Colon (tissue), 2 donors: Measurements from ENCODE around the gene SLC17A1.
"Not testable (repeated sequence)": the region's sequence is repeated elsewhere in the genome, so short reads cannot be mapped to it uniquely, and the experiment has no call there.

Source experiments
- FAIRE-seq: peaks from 2 replicates; lab custom pipeline; 2012; peaks lifted over from hg19 to GRCh38; lab: Jason Lieb, UNC
- donor health status: control.
- donor health status: control.

The SLC17A1 gene

DNA sequence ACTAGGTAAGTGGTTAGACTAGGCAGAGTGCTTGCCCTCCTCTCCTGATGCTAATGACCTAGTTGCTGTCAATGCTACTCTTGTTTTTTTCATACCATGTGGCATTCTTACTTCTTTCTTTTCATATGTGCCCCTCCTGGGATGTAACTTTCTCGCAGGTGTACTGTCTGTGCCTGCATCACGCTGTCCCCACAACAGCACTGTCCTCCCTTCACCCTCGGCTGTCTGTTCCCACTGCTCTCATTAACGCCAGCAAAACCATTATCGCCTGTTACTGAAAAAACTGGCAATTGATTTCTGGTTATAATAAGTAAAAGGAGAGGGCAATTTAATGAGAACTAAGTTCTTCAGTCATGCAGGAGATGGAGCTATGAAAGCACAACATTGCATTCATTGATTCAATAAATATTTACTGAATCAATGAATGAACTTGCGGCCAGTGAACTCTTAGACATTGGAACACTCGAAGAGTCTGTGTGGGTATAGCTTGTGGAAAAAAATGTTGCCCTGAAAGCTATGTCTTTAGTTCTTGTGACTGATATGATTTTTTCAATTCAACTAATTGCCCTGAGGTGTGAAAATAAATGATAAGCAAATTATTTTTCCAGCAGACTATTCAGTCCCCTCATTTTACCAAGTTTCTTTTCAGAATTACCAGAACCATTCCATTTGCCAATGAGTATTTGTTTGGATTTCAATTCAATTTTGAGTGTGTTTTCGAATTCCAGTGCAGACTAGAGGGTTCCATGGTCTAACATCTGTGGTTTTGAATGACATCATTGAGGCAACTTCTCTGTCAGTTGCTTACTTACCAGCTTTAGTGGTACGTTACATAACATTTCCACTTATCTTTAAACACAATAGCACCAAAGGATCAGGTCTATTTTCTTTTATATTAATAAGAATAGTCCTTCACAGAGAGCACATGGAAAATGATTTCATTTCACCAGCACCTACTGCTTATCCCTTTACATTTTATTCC is 75.2 kb downstream of the SLC17A1 start:
- no peak for FAIRE-seq

DNA sequence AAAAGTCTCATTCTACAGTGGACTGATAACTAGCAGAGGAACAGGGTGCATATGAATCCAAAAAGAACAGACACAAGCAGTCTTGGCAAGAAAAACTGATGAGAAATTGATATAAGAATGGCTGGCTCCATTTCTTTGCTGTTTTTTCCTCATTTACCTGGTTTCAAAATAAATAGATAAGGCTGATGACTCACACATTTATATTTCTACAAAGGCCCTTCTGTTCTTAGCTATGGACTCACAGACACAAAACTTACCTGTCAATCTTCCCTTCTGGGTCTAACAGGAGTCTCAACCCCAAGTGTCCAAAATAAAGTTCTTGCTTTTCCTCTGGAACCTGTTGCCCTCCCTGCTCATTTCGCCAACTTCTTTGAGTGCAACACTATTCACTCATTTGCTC is 76.4 kb downstream of the SLC17A1 start:
- no peak for FAIRE-seq

DNA sequence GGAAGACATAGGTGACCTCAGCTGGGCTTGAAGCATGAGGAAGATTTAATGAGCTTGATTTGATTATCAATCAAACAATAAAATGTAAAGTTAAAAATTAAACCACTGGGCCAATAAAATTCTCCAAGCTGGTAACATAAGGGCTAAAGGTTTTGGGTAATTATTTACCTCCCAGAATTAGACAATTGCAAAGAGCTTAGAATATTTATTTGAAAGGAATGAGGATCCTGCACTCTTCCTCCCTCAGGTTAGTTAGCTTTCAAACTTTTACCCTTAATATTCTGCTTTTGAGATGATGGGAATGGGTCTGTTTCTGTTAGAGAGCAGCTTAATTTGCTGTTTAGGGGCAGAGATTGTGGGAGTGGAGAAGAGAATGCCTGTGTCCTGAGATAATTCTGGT is 77.3 kb downstream of the SLC17A1 start, which contains the start of gene SLC17A4:
SLC17A4 (plus strand) TSS at position 208 of the 400 bp plus-strand sequence. CDS start 7,221 bp downstream, outside the sequence.
- FAIRE-seq, result peak; percentile 61

DNA sequence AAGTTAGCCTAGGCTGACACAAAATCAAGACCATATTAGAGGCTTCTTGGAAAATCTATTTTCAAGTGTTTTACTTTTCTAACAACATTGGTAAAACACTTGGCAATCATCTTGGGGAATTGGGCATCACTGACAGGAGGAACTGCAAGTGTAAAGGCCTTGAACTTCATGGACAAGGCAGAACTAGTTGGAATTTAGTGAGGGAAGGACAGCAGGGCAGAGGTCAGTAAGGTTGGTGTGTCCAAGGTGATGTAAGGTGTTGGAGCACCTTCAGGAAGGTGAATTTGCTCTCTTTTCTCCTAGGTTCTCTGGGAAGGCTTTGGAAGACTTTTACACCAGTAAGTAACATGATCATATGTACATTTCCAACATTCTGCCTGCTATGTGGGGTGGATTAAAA is 78.8 kb downstream of the SLC17A1 start:
- no peak for FAIRE-seq

DNA sequence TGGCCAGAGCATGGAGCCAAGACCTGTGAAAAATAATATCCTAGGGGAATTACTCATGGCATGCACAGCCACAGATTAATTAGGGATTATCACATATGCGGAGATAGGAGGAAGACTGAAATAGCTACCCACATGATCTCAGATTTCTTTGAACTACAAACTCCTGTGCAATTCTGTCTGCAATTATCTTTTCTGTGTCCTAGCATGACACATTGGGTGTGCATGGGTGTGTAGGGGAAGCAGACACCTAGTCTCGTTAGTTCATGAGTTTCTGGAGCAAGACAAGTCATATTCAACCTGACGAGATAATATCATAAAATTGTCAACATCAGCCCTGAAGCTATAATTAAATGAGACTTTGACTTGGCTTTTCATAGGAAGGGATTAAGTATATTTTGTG is 80.9 kb downstream of the SLC17A1 start:
- FAIRE-seq, result no peak

DNA sequence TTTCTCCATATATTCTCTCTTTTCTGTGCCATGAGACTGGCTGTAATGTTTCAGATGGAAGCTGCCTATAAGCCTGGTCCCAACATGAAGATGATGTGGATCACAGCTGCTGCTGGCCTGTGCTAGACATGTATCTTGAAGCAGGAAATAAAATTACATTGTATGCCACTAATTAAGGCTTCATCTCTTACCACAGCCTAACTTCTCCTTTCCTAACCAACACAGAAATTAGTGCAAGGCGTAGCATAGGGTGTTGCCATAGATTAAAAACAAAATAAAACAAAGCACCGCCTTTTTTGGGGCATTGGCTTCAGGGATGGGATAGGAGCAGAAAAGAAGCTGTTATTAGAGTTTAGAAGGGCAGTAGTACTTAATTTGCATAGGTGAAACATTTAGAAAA is 82.0 kb downstream of the SLC17A1 start:
- FAIRE-seq, result no peak

DNA sequence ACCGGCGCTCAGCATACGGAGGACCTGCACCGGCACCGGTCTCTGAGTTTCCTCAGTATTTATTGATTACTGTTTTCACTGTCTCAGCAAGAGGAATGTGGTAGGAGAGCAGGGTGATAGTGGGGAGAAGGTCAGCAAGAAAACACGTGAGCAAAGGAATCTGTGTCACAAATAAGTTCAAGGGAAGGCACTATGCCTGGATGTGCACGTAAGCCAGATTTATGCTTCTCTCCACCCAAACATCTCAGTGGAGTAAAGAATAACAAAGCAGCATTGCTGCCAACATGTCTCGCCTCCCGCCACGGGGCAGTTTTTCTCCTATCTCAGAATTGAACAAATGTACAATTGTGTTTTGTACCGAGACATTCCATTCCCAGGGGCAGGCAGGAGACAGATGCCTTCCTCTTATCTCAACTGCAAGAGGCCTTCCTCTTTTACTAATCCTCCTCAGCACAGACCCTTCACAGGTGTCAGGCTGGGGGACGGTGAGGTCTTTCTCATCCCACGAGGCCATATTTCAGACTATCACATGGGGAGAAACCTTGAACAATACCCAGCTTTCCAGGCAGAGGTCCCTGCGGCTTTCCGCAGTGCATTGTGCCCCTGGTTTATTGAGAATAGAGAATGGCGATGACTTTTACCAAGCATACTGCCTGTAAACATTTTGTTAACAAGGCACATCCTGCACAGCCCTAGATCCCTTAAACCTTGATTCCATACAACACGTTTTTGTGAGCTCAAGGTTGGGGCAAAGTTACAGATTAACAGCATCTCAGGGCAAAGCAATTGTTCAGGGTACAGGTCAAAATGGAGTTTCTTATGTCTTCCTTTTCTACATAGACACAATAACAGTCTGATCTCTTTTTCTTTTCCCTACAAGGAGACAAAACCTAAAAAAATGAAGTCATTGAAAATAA is 83.0 kb downstream of the SLC17A1 start:
- FAIRE-seq, result not testable (repeated sequence)

DNA sequence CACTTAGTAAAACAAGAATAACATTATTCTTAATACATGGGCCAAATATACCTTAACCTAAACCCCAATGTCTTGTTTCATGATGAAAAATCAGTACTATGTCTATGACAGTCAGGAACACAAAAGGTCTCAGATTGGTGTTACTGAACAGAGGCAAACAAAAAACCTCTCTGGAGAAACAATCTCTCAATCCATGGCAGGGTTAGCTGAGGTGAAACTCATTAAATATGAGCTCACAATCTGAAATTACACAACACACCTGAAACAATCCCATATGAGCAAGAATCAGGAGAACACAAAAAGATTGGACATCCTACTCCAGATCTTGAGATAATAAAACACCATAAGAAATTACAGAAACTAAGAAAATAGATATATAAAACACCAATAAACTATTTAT is 83.8 kb downstream of the SLC17A1 start:
- FAIRE-seq, result no peak

DNA sequence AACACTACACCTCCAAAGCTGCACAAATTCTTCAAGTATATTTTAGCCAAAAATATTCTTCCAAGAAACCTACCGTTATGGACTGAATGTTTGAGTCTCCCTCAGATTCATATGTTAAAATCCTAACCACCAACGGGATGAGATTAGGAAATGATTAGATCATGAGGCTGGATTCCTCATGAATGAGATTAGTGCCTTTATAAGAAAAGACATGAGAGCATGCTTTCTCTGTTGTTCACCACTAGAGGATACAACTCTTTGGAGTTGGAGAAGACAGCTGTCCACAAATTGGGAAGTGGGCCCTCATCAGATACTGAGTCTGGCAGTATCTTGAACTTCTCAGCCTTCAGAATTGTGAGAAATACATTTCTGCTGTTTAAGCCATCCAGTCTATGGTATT is 84.4 kb downstream of the SLC17A1 start:
- FAIRE-seq, result no peak

DNA sequence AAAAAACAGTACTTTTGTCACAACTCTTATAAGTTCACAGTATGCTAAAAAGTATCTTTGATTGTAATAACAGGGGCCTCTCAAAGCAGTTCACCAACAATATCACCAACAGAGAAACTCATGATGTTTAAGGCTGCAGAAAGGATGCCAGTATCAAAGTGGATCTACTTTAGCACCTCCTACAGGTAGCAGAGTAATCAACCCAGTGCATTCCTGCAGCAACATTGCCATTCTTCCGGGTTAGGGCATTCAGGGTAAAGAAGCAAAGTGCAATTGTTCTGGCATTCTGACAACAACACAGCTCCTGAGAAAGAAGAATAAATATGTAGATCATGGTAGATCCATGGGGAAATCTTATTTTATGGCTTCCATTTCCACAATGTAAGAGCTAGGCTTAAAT is 84.9 kb downstream of the SLC17A1 start:
- FAIRE-seq, result no peak

DNA sequence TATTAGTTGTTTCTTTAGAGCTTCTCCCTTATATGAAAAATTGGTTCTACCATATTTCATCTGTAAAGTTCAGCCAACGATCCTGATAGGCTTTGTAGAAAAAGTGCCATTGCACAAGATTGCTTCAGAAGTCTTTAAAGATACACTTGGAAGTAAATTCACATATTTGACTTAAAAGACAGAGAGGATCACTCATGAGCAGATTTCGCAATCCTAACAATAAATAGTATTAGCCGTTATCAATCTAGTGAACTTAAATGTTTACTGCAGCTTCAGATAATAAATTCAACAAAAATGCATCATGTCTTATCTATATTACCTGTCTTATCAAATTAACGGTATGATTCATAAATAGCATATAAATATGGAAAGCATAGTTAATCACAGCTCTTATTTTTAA is 86.0 kb downstream of the SLC17A1 start:
- no peak for FAIRE-seq

DNA sequence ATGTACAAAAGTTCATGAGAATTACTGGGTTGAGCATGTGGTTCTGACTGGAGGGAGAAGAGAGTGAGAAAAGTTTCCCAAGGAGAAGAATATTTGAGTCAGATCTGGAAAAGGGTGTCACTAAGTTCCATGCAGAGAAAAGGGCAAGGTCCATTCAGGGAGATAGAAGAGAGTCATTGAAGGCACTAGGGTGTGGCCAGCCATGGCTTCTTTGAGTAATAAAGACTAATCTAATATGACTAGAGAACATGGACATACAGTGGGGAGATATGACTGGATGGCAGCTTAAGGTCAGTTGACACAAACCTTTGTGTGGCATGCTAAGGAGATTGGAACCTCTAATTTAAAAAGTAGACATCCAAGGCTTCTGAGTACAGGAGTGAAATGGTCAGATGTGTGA is 88.0 kb downstream of the SLC17A1 start:
- no peak for FAIRE-seq

DNA sequence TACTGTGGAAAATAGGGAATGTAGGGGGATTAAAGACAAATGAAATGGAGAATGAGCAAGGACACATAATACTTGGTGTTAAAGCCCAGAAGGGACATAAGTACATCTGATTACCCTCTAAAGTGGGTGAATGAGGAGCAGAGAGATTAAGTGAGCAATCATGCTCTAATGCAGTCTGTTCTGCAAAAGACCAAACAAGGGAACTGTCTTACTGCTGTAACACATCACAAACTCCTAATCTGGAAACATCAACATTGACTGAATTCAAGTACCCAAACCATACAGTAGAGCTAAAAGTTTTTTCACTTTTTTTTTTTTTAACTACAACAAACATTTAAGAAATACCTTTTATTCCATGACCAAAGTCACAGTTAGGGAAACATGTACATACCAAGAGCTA is 96.6 kb downstream of the SLC17A1 start:
- FAIRE-seq, result no peak
